ENCODE results near the gene CPN2. TPM values are rescaled to one million over a fixed set of nuclear protein-coding genes. Genes with fewer than 3 reads are reported as not detected.

Gene CPN2
- total RNA-seq, 1 donor from 2014 or later, result 0.16 TPM

- DNase-seq (ENCODE audit: low spot score), result peak; percentile 89
Measured at GRCh38 chr3:194296454-194297263, 54.5 kb downstream of the CPN2 start.

- DNase-seq (ENCODE audit: low spot score), result peak; percentile 26
Measured at GRCh38 chr3:194294895-194295214, 56.3 kb downstream of the CPN2 start.

- DNase-seq (ENCODE audit: low spot score), result peak; percentile 59
Measured at GRCh38 chr3:194294199-194294894, 56.8 kb downstream of the CPN2 start.

- DNase-seq (ENCODE audit: low spot score), result no peak
Measured at GRCh38 chr3:194293546-194294198, 57.5 kb downstream of the CPN2 start.

- DNase-seq (ENCODE audit: low spot score), result no peak
Measured at GRCh38 chr3:194292331-194292730, 58.8 kb downstream of the CPN2 start.

Other genes with a start within 250 kb of the CPN2 start
- 38.9 TPM for gene HES1, start 215.2 kb downstream of the CPN2 start, total RNA-seq
- gene LRRC15, start 18.4 kb upstream of the CPN2 start, total RNA-seq, result 0.35 TPM
- not detected for gene GP5, start 47.9 kb upstream of the CPN2 start, total RNA-seq
- 204 TPM for gene ATP13A3, start 135.7 kb upstream of the CPN2 start, total RNA-seq